Measurements from ENCODE around the gene ZNFX1.
"Not testable (repeated sequence)": the region's sequence is repeated elsewhere in the genome, so short reads cannot be mapped to it uniquely, and the experiment has no call there.

Gene ZNFX1

GRCh38 chr20:49192944-49193518, 84.8 kb downstream of the ZNFX1 start:
- H3K4me1 ChIP-seq (ENCODE audit: control insufficient read depth in 1 of 2, insufficient read depth in 2 of 2, low read length in 2 of 2); H3K9ac ChIP-seq (ENCODE audit: low read depth in 1 of 2, low read length in 2 of 2); H3K9me3 ChIP-seq (ENCODE audit: control insufficient read depth in 1 of 2, low read length in 2 of 2); H3K36me3 ChIP-seq (ENCODE audit: control insufficient read depth in 1 of 2, insufficient read depth in 2 of 2, low read length in 2 of 2); H3K27me3 ChIP-seq (ENCODE audit: control insufficient read depth in 1 of 2, insufficient read depth in 2 of 2, low read length in 2 of 2); H3K27ac ChIP-seq (ENCODE audit: low read depth, low read length); H3K4me3 ChIP-seq (ENCODE audit: low read depth in 1 of 2, low read length in 2 of 2): not testable (repeated sequence)
